Hematopoietic multipotent progenitor cell treated with erythropoietin and hydrocortisone succinate and interleukin-3 and kit ligand, for 8 days (in vitro differentiated cells): ENCODE measurements around the gene ADGRA1.

ENCODE experiments used
- DNase-seq: peaks from one replicate; pipeline ENCODE4 v3.0.0-alpha.2; 2015

The ADGRA1 gene

GRCh38 chr10:133079836-133080682 lies 7.7 kb upstream of the ADGRA1 start:
- no peak for DNase-seq

DNA sequence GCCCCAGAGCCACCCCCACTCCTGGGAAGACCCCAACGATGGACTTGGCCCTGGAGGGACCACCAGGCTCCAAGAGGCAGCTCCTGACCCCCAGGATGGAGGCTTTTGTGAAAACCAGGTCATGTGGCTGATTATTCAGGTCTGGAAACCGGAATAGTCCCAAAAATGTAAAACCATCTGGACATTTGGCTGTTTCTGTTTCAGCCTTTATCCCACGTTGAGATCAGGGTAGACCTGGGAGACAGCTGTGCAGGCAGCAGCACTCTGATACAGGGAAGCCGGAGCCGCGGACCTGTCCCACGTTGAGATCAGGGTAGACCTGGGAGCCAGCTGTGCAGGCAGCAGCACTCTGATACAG lies 7.1 kb upstream of the ADGRA1 start:
- no peak for DNase-seq

GRCh38 chr10:133081636-133082035 lies 6.1 kb upstream of the ADGRA1 start:
- no peak for DNase-seq

DNA sequence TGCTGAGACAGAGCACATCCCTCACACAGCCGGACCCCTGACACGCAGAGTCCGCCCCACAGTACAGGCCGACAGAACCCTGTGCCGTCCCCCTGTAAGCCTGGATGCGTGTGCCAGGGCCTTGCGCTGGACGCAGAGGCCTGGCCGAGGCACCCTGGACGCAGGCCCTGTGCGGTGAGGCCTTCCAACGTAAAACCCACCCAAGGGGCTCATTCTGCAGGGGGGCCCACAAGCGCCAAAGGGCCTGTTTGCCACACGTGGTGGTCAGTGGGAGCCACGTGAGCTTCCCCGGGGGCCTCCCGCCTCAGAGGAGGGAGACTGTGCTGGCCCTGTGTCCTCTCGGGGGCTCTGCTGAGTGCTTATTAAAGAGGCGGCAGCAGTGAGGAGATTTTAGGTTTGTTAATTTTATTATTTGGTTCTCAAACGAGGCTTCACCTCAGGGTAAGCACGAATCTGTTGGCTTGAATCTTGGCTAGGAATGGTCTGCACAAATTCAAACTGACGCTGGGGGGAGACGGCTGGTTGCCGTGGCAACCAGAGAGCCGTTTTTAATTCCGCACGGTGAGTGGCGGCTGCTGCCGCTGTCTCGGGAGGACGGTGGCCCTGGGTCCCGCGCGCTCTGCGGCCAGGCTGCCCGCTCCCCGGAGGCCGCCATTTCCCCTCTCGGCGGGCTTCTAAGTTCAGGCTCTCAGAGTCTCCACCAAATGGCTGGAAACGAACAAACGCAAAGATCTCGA lies 4.9 kb upstream of the ADGRA1 start:
- no peak for DNase-seq

- no peak for DNase-seq
Observed at GRCh38 chr10:133083422-133084100, 4.2 kb upstream of the ADGRA1 start.

DNA sequence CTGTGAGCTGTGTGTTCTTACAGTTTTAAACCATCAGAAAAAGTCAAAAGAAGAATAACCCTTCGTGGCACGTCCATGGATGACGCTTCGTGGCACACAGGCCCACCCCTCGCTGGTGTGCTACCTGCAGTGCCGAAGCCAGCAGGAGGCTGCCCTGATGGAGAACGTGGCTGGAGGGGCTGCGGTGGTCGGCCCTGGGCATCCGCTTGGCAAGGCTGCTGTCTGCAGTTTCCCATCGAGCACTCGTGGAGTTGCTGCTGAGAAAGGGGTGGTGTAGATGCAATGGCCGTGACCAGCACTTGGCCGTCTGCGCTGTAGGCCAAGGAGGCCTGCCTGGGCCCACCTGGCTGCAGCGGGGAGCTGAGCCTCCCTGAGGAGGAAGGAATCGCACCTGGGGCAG lies 3.2 kb upstream of the ADGRA1 start:
- DNase-seq = no peak

DNA sequence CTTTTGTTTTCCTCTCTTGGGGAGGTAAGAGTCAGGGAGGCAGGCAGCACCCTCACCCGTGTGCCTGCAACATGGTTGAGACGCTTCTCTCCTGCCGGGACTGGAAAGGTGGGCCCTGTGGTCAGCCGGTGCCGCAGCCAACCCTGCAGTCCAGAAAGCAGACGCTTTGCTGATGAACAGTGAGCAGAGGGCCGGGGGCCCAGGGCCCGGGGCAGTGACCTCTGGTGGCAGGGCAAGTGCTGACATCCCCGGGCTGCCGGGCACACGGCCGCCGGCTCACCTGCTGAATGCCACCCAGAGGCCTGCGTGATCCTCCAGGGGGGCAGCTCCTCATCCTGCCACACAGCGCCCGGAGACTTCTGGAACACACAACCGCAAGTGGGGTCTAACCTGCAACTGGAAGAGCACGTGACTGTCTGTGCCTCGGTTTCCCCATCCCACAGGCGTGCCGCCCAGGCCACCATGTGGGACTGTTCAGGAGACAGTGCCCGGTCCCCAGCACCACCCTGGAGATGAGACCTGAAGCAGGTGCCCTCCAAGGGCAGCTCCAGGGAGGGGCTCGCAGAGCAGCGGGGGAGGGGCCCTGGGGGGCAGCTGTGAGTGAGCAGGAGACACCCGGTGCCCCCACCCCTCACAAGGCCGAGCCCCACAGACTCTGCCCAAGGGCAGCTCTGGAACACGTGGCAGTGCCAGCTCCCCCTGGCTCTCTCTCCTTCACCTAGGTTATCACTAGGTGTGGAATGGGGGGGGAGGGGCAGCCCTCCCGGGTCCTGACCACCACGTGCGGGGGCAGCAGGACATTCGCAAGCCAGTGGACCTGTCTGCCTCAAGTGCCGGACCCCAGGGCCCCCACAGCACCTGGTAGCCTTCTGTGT lies 2.2 kb upstream of the ADGRA1 start:
- DNase-seq = no peak

- no peak for DNase-seq
Observed at GRCh38 chr10:133086247-133086646, 1.5 kb upstream of the ADGRA1 start.

DNA sequence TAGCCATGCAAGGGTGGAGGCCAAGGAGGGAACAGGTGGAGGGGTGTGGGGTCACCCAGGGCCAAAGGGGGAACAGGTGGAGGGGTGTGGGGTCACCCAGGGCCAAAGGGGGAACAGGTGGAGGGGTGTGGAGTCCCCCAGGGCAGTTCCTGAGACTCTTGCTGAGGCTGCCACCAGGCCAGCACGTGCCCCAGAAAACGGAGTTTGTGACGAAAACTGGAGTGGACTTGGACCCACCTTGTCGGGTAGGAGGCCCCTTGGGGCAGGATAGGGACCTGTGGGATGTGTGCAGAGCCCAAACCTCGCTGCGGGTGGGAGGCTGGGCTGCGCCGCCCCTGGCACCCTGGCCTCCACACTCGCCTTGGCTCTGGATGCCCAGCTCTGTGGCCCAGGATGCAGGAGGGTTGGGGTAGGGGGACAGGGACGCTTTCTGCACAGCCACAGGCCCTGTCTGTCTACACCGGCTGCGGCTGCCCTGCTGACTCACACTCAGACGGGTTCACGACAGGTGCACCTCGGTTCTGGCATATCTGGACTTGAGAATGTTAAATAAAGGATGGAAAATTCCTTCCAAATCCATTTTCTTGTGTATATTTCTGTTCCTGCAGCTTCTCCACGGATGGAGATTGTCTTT lies 562 bp upstream of the ADGRA1 start:
- no peak for DNase-seq

DNA sequence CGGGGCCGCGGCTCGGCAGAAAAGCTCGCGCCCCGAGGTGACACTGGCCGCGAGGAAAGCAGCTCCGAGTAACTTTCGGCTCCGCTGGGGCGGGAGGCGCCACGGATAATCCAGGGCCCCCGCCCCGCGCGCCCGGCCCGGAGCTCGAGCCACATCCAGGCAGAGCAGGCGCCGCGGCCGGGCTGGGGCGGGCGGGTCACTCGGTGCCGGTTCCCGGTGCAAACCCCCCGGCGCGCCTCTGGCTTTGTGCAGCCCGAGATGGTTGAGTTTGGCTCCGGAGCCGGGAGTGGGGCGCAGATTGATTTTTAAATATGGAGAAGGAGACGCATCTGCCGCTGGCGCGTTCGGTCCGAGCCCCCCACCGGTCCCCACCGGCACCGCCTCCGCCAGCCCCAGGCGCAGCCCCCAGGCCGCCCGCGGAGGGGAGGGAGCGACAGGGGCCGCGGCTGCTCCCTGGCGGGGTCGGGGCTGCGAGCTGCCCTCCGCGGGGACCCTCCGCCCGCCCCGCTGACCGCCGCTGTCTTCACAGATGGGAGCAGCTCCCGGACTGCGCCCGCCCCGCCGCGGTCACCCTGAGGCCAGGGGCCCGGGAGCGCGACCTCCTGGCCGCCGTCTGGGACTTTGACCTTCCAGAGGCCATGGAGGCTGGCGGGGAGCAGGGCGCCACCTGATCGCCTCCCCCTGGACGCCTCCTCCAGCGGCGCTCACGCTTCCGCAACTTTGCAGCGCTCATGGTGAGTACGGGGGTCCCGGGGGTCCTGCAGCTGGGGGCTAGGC lies 643 bp downstream of the ADGRA1 start:
- no peak for DNase-seq

GRCh38 chr10:133088956-133089800 lies 1.5 kb downstream of the ADGRA1 start:
- DNase-seq = no peak

- DNase-seq = no peak
Observed at GRCh38 chr10:133090101-133090500, 2.4 kb downstream of the ADGRA1 start.

GRCh38 chr10:133090654-133091053 lies 2.9 kb downstream of the ADGRA1 start:
- no peak for DNase-seq

DNA sequence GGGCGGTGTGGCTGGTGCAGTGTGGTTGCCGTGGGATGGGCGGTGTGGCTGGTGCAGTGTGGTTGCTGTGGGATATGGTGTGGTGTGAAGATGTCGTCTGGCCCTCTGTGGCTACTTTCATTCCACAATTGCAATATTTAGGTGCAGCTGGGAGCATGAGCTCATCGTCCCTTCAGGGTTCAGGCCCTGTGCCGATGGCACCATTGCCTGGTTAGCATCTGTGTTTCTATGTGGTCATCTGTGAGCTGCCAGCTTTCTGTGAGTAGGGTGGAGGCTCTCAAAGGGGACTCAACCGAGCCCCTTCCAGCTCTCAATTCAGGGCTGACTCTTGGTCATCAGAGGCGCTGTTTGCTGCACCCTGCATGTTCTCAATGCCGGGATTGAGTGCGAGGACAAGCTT lies 3.6 kb downstream of the ADGRA1 start:
- DNase-seq = no peak

DNA sequence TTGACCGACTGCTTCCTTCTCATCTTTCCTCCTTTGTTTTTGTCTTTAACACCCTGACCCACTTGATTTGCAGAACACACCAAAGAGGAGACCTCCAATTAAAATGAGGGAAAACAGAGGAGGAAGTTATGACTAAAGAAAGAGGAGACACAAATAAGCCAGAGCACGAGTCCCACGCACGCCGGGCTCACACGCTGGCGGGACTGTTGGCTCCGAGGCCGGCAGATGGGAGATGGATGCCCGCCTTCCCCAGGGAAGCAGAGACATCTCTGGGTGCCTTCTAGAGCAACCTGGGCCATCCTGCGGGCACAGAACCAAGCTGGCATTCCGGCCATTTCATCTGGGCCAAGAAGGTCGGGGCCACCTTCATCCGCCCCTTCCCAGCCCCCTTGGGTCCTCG lies 5.6 kb downstream of the ADGRA1 start:
- no peak for DNase-seq

- DNase-seq = no peak
Observed at GRCh38 chr10:133094286-133094685, 6.6 kb downstream of the ADGRA1 start.

GRCh38 chr10:133094866-133095265 lies 7.1 kb downstream of the ADGRA1 start:
- no peak for DNase-seq

GRCh38 chr10:133095586-133095985 lies 7.9 kb downstream of the ADGRA1 start:
- DNase-seq = no peak

DNA sequence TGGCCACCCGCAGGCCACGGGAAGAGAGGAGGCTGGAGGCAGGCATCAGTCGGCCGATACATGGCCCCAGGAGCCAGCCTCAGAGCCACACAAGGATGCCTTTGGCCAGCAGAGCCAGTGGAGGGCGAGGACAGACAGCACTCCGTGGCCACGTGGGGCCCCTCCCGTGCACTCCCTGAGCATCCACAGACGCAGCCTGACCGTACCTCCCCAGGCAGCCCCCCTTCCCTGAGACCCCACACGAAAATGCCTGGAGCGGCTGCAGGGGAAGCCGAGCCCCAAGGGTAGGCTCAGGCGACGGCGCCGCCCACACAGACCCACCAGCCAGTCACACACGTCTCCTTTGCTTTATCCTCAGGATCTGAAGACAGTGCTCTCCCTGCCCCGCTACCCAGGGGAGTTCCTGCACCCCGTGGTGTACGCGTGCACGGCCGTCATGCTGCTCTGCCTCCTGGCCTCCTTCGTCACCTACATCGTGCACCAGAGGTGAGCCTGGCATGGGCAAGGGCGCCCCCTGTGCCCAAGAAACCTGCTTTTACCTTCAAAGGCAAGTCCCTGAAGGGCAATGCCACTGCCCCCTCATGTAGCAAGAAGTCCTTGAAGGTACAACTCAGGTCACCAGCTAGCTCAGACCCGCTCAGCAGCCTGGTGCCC lies 9.0 kb downstream of the ADGRA1 start:
- DNase-seq = peak; percentile 18

- DNase-seq = no peak
Observed at GRCh38 chr10:133097418-133097817, 9.7 kb downstream of the ADGRA1 start.
